ENCODE measurements around the gene RIMBP3B.
"Not testable (repeated sequence)": the region's sequence is repeated elsewhere in the genome, so short reads cannot be mapped to it uniquely, and the experiment has no call there.

DNA sequence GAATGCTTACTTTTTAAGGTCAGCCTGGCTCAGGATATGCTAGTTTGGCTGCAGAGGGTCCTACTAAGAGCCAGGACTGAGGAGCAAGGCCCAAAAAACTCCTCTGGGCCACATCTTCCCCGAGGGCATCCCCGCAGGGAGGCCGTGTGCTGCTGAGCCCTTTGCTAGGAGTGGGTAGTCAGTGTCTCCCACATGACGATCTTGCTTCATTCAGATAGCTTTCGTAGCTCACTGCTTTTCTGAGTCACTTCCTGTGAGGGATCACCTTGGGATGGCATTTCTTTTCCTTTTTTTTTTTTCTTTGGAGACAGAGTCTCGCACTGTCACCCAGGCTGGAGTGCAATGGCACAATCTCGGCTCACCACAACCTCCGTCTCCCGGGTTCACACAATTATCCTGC, 6.5 kb downstream of the RIMBP3B start:
- not testable (repeated sequence) for TF ChIP-seq SP1 (IDR thresholded peaks at IDR 0.05; ENCODE audit: low read depth); RAD21 (IDR thresholded peaks at IDR 0.05; ENCODE audit: low read depth); POLR2A (IDR thresholded peaks at IDR 0.05; ENCODE audit: borderline replicate concordance, extremely low read depth, insufficient read depth, insufficient read length); ELF1 (IDR thresholded peaks at IDR 0.05; ENCODE audit: borderline replicate concordance, low read depth); CEBPB (IDR thresholded peaks at IDR 0.05; ENCODE audit: low read depth); EZH2phosphoT487 (IDR thresholded peaks at IDR 0.05; ENCODE audit: borderline replicate concordance); EZH2 (IDR thresholded peaks at IDR 0.05); JUND (IDR thresholded peaks at IDR 0.05); ZFX (IDR thresholded peaks at IDR 0.05)
- TF ChIP-seq, protein P1, sequence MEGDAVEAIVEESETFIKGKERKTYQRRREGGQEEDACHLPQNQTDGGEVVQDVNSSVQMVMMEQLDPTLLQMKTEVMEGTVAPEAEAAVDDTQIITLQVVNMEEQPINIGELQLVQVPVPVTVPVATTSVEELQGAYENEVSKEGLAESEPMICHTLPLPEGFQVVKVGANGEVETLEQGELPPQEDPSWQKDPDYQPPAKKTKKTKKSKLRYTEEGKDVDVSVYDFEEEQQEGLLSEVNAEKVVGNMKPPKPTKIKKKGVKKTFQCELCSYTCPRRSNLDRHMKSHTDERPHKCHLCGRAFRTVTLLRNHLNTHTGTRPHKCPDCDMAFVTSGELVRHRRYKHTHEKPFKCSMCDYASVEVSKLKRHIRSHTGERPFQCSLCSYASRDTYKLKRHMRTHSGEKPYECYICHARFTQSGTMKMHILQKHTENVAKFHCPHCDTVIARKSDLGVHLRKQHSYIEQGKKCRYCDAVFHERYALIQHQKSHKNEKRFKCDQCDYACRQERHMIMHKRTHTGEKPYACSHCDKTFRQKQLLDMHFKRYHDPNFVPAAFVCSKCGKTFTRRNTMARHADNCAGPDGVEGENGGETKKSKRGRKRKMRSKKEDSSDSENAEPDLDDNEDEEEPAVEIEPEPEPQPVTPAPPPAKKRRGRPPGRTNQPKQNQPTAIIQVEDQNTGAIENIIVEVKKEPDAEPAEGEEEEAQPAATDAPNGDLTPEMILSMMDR (IDR thresholded peaks at IDR 0.05 in 2 of 3, conservative IDR thresholded peaks at IDR 0.05 in 1 of 3; ENCODE audit: borderline replicate concordance in 1 of 3, insufficient read depth in 1 of 3, low read depth in 2 of 3, low read length in 2 of 3): not testable (repeated sequence)
- TF ChIP-seq, protein P2, sequence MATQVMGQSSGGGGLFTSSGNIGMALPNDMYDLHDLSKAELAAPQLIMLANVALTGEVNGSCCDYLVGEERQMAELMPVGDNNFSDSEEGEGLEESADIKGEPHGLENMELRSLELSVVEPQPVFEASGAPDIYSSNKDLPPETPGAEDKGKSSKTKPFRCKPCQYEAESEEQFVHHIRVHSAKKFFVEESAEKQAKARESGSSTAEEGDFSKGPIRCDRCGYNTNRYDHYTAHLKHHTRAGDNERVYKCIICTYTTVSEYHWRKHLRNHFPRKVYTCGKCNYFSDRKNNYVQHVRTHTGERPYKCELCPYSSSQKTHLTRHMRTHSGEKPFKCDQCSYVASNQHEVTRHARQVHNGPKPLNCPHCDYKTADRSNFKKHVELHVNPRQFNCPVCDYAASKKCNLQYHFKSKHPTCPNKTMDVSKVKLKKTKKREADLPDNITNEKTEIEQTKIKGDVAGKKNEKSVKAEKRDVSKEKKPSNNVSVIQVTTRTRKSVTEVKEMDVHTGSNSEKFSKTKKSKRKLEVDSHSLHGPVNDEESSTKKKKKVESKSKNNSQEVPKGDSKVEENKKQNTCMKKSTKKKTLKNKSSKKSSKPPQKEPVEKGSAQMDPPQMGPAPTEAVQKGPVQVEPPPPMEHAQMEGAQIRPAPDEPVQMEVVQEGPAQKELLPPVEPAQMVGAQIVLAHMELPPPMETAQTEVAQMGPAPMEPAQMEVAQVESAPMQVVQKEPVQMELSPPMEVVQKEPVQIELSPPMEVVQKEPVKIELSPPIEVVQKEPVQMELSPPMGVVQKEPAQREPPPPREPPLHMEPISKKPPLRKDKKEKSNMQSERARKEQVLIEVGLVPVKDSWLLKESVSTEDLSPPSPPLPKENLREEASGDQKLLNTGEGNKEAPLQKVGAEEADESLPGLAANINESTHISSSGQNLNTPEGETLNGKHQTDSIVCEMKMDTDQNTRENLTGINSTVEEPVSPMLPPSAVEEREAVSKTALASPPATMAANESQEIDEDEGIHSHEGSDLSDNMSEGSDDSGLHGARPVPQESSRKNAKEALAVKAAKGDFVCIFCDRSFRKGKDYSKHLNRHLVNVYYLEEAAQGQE (IDR thresholded peaks at IDR 0.05; ENCODE audit: low read depth): not testable (repeated sequence)
- TF ChIP-seq, protein P3, sequence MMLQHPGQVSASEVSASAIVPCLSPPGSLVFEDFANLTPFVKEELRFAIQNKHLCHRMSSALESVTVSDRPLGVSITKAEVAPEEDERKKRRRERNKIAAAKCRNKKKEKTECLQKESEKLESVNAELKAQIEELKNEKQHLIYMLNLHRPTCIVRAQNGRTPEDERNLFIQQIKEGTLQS (IDR thresholded peaks at IDR 0.05): not testable (repeated sequence)
- TF ChIP-seq, protein P4, sequence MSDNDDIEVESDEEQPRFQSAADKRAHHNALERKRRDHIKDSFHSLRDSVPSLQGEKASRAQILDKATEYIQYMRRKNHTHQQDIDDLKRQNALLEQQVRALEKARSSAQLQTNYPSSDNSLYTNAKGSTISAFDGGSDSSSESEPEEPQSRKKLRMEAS (IDR thresholded peaks at IDR 0.05): not testable (repeated sequence)

All from HCT116 (cell line).